Endothelial cell of hepatic sinusoid (primary cell): ENCODE measurements around the gene UPF3B.
"Not testable (repeated sequence)": the region's sequence is repeated elsewhere in the genome, so short reads cannot be mapped to it uniquely, and the experiment has no call there.

ENCODE experiments used
- in situ Hi-C: cut with HindIII; loops from 2 replicates; pipeline ENCODE4 v1.10.0; 2017; ENCODE audit warnings: low sequenced_read_pairs

Gene UPF3B

DNA sequence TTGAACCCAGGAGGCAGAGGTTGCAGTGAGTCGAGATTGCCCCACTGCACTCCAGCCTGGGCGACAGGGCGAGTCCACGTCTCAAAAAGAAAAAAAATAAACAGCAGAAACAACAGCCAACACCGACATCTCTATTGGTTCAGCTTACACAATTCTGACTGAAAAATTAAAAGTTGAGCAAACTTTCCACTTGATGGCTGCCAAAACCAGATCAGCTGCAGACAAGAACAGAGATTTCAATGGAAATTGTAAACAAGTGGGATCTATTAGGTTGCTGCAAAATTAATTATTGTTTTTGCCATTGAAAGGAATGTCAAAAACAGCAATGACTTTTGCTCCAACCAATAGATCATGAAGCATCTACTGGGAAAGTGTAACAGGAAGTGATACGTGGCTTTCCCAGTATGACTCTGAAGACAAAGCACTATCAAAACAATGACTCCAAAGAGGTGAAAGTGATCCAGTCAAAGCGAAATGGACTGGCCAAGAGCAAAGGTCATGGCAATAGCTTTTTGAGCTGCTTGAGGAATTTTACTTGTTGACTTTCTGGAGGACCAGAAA lies 26.3 kb downstream of the UPF3B start:
- in situ Hi-C loops: no loop called here

- in situ Hi-C loops: not testable (repeated sequence)
These were observed 28.5 kb downstream of the UPF3B start for GRCh38 chrX:119824221-119824620.

DNA sequence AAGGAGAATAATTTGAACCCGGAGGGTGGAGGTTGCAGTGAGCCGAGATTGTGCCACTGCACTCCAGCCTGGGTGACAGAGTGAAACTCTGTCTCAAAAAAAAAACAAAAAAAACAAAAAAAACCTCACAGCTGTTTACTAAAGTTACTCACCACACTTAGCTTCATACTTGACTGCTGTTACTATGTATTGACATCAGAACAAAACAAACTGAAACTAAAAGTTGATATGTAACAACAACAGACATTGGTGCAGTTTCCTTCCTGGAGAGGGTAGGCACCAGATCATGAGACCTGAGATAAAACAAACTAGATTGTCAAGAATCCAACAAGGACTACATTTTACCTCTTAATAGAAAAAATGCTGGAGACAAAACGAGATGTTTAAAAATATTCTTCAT lies 31.1 kb downstream of the UPF3B start:
- in situ Hi-C loops: not testable (repeated sequence)

DNA sequence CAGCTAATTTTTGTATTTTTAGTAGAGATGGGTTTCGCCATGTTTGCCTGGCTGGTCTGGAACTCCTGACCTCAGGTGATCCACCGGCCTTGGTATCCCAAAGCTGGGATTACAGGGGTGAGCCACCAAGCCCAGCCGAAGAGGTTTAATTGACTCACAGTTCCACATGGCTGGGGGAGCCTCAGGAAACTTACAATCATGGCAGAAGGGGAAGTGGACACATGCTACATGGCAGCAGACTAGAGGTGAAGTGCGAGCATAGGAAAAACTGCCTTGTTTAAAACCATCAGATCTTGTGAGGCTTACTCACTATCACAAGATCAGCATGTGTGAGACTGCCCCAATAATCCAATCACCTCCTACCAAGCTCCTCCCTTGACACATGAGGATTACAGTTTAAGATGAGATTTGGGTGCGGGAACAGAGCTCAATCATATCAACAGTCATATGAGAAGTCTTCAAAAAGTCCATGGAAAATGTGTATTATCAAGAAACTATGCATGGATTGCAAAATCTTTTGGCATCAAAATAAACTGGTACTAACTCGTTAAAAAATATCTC lies 35.6 kb downstream of the UPF3B start:
- in situ Hi-C loops: no loop called here

DNA sequence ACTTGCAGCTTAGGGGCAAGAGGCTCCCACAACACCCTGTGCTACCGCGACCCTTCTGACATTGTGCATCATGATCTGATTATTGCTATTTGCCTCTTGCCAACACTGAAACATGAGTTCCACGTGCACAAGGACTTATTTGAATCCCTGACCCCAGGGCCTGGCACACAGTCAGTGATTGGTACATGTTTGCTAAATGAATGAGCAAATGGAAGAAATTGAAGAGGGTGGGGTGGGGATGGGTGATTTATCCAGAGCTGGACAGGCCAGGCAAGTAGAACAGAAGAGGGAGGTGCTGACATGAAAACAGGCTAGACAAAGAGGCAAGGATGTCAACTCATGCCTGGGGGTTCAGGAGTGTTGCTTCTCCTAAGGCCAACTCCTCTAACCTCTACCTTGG lies 36.5 kb downstream of the UPF3B start:
- in situ Hi-C loops: no loop called here

GRCh38 chrX:119809185-119809666 lies 43.5 kb downstream of the UPF3B start:
- in situ Hi-C loops: no loop called here

DNA sequence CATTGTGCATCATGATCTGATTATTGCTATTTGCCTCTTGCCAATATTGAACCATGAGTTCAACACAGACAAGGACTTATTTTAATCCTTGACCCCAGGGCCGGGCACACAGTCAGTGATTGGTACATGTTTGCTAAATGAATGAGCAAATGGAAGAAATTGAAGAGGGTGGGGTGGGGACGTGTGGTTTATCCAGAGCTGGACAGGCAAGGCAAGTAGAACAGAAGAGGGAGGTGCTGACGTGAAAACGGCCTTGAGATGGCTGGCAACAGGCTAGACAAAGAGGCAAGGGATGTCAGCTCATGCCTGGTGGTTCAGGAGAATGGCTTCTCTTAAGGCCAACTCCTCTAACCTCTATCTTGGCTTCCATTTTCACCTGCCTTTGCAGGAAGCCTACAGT lies 44.3 kb downstream of the UPF3B start:
- in situ Hi-C loops: not testable (repeated sequence)

DNA sequence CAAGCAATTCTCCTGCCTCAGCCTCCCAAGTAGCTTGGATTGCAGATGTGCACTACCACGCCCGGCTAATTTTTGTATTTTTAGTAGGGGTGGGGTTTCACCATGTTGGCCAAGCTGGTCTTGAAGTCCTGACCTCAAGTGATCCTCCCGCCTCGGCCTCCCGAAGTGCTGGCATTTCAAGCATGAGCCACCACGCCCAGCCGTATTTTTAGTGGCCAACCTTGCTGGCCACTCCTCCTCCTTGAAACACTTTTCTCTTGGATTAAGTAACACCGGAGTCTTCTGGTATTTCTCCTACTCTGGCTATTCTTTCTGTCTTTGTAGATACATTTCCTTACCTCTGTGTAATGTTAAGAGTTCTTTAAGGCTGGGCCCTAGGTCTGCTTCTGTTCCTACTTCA lies 50.2 kb downstream of the UPF3B start:
- in situ Hi-C loops: no loop called here

DNA sequence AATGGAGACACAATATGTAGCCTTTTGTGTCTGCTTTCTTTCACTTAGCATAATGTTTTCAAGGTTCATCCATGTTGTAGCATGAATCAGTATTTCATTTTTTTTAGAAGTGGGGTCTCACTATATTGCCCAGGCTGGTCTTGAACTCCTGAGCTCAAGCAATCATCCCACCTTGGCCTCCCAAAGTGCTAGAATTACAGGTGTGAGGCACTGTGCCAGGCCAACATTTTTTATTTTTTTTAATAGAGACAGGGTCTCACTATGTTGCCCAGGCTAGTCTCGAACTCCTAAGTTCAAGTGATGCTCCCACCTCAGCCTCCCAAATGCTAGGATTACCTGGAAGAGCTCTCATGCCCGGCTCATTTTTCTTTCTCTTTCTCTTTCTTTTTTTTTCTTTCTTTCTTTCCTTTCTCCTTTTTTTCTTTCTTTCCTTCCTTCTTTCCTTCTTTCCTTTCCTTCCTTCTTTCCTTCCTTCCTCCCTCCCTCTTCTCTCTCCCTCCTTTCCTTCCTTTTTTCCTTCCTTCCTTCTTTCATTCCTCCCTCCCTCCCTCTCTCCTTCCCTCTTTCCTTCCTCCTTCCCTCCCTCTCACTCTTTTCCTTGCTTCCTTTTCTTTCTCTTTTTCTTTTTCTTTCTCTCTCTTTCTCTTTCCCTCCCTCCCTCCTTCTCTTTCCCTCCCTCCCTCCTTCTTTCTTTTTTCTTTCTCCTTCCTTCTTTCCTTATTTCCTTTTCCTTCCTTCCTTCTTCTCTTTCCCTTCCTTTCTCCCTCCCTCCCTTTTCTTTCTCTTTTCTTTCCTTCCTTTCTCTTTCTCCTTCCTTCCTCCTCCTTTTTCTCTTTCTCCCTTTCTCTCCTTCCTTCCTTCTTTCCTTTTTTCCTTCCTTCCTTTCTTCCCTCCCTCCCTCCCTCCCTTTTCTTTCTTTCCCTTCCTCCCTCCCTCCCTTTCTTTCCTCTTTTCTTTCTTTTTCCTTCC lies 51.2 kb downstream of the UPF3B start:
- in situ Hi-C loops: no loop called here

DNA sequence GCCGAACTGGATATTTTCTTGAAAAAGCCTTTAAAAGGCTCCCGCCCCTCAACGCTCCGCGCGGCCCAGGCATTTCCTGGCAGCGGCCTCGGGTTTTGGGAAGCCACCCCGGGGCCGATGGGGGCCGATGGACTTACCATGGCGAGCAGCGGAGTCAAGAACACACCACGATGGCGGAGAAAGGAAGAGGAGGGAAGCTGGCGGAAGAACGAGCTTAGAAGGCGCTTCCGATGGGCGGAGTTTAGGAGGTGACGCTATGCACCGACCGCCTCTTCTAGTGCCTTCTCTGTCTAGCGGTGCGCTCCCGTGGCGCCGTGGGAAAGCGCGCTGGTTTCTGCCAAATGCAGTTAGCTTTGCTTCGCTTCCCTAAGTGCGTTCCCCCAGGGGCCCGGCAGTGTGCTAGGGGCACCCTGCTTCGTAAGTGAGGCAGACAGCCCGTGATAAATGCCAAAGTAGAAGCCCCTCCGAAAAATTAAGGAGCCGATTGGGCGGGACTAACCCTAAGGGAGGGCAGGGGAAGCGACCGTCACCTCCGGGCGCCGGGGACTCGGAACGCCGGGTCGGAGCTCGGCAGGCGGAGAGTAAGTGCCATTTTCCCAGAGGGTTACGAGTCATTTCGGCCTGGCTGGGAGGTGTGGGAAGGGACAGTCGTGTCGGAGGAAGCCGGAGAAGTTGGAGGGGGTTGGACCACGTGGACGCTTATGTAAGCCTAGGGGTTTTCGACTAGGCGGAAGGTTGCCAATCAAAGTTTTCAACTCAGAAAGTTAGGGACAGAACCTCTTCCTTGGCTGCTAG lies 61.1 kb downstream of the UPF3B start, which contains the start of gene RPL39:
RPL39 (minus strand) TSS at position 194 of the 795 bp plus-strand sequence; CDS start at position 140, 54 bp downstream.
- in situ Hi-C loops: no loop called here

- in situ Hi-C loops: no loop called here
These were observed 61.8 kb downstream of the UPF3B start for GRCh38 chrX:119790977-119791436.

GRCh38 chrX:119784747-119785446 lies 67.9 kb downstream of the UPF3B start:
- in situ Hi-C loops: no loop called here
